ENCODE measurements around the gene CD300H.

Gene CD300H

GRCh38 chr17:74545843-74546230 lies 21.5 kb downstream of the CD300H start, which contains the start of gene CD300C (continued):
- no peak for TF ChIP-seq CSRNP3 (CRISPR knock-in tag; IDR thresholded peaks at IDR 0.05)
- no peak for TF ChIP-seq ZFP30 (CRISPR knock-in tag; IDR thresholded peaks at IDR 0.05)
- TF ChIP-seq TCF4 (CRISPR knock-in tag; IDR thresholded peaks at IDR 0.05; ENCODE audit: borderline replicate concordance) = no peak
- no peak for TF ChIP-seq ZNF70 (CRISPR knock-in tag; IDR thresholded peaks at IDR 0.05)
- no peak for TF ChIP-seq ZNF565 (CRISPR knock-in tag; conservative IDR thresholded peaks at IDR 0.05; ENCODE audit: low read depth)
- TF ChIP-seq ZNF8 (CRISPR knock-in tag; IDR thresholded peaks at IDR 0.05) = no peak

- TF ChIP-seq ZNF565 (CRISPR knock-in tag; conservative IDR thresholded peaks at IDR 0.05; ENCODE audit: low read depth) (no peak), CREB5 (CRISPR knock-in tag; IDR thresholded peaks at IDR 0.05; ENCODE audit: low read depth) (no peak), OSR1 (CRISPR knock-in tag; IDR thresholded peaks at IDR 0.05) (no peak), RARB (CRISPR knock-in tag; IDR thresholded peaks at IDR 0.05) (no peak), TOX (CRISPR knock-in tag; IDR thresholded peaks at IDR 0.05; ENCODE audit: borderline replicate concordance) (no peak), CSRNP3 (CRISPR knock-in tag; IDR thresholded peaks at IDR 0.05) (no peak), ARNTL (CRISPR knock-in tag; IDR thresholded peaks at IDR 0.05; ENCODE audit: borderline replicate concordance, low read depth) (no peak), SNAI2 (CRISPR knock-in tag; IDR thresholded peaks at IDR 0.05) (no peak), ISL1 (CRISPR knock-in tag; IDR thresholded peaks at IDR 0.05) (no peak), PATZ1 (CRISPR knock-in tag; IDR thresholded peaks at IDR 0.05; ENCODE audit: borderline replicate concordance) (no peak), BACH2 (CRISPR knock-in tag; IDR thresholded peaks at IDR 0.05; ENCODE audit: borderline replicate concordance) (no peak)
- ATAC-seq = no peak
Observed at GRCh38 chr17:74544991-74545842, 22.1 kb downstream of the CD300H start.

- ATAC-seq = no peak
- TF ChIP-seq ARNTL (CRISPR knock-in tag; IDR thresholded peaks at IDR 0.05; ENCODE audit: borderline replicate concordance, low read depth) = no peak
- TF ChIP-seq OSR1 (CRISPR knock-in tag; IDR thresholded peaks at IDR 0.05) = no peak
- no peak for TF ChIP-seq ISL1 (CRISPR knock-in tag; IDR thresholded peaks at IDR 0.05)
- TF ChIP-seq SNAI2 (CRISPR knock-in tag; IDR thresholded peaks at IDR 0.05) = no peak
- TF ChIP-seq CREB5 (CRISPR knock-in tag; IDR thresholded peaks at IDR 0.05; ENCODE audit: low read depth) = no peak
- TF ChIP-seq ZNF8 (CRISPR knock-in tag; IDR thresholded peaks at IDR 0.05) = no peak
- no peak for TF ChIP-seq ESRRG (CRISPR knock-in tag; IDR thresholded peaks at IDR 0.05)
- no peak for TF ChIP-seq TOX (CRISPR knock-in tag; IDR thresholded peaks at IDR 0.05; ENCODE audit: borderline replicate concordance)
- TF ChIP-seq TSHZ2 (CRISPR knock-in tag; IDR thresholded peaks at IDR 0.05) = no peak
- TF ChIP-seq CSRNP3 (CRISPR knock-in tag; IDR thresholded peaks at IDR 0.05) = no peak
- TF ChIP-seq PATZ1 (CRISPR knock-in tag; IDR thresholded peaks at IDR 0.05; ENCODE audit: borderline replicate concordance) = no peak
- TF ChIP-seq ZFP3 (CRISPR knock-in tag; IDR thresholded peaks at IDR 0.05) = no peak
- TF ChIP-seq BACH2 (CRISPR knock-in tag; IDR thresholded peaks at IDR 0.05; ENCODE audit: borderline replicate concordance) = no peak
- no peak for TF ChIP-seq PPARA (CRISPR knock-in tag; IDR thresholded peaks at IDR 0.05; ENCODE audit: borderline replicate concordance)
- no peak for TF ChIP-seq GLIS3 (CRISPR knock-in tag; IDR thresholded peaks at IDR 0.05)
Observed at GRCh38 chr17:74543891-74544760, 23.2 kb downstream of the CD300H start.
